Thoracic aorta (tissue), 2 donors: ENCODE data around the gene PPP1R12A. TPM values are rescaled to one million over a fixed set of nuclear protein-coding genes. Genes with fewer than 3 reads are reported as not detected.
"Not testable (repeated sequence)": the region's sequence is repeated elsewhere in the genome, so short reads cannot be mapped to it uniquely, and the experiment has no call there.

Experiments used
- ATAC-seq: fragments of 150-250 bp; one replicate; pipeline ENCODE4 v1.8.0; 2017; ENCODE audit warnings: low read depth; ENCODE audit not compliant: insufficient number of reproducible peaks, low FRiP score
- DNase-seq: peaks from one replicate; pipeline ENCODE4 v3.0.0-alpha.2; 2020; ENCODE audit warnings: low spot score
- H3K27ac ChIP-seq, 2 donors: fragments of 200-600 bp; sonication (generic); 1 replicate in 1 of 2; 2 replicates in 1 of 2; pipeline ENCODE4 v1.5.1; 2016; ENCODE audit warnings: mild to moderate bottlenecking in 2 of 2, moderate library complexity in 2 of 2
- H3K27me3 ChIP-seq: fragments of 200-600 bp; sonication (generic); replicated peaks from 2 replicates; pipeline ENCODE4 v1.6.0; 2016; ENCODE audit warnings: mild to moderate bottlenecking; ENCODE audit not compliant: insufficient read depth
- H3K36me3 ChIP-seq: fragments of 200-600 bp; sonication (generic); one replicate; pipeline ENCODE4 v1.5.1; 2016
- H3K4me1 ChIP-seq, 2 donors: fragments of 200-600 bp; sonication (generic); 1 replicate in 1 of 2; 2 replicates in 1 of 2; pipeline versions ENCODE4 v1.5.1 to v1.6.0; 2016; ENCODE audit warnings: low read depth in 2 of 2, mild to moderate bottlenecking in 1 of 2; ENCODE audit not compliant: control insufficient read depth in 1 of 2
- H3K4me3 ChIP-seq: fragments of 200-600 bp; sonication (generic); 2 replicates; pipeline ENCODE4 v1.5.1; 2016; ENCODE audit warnings: mild to moderate bottlenecking
- H3K9me3 ChIP-seq: fragments of 200-600 bp; sonication (generic); 2 replicates; pipeline ENCODE4 v1.5.1; 2016
- total RNA-seq, 2 donors: library from RNA; depleted of rRNA; stranded (reverse); fragments of >200 nt; gene quantifications; one replicate each; pipeline versions ENCODE4 v1.1.0 to v1.2.3, GENCODE V29; 2016
- TF ChIP-seq, protein P1 (sequence below): fragments of 200-600 bp; sonication (generic); IDR thresholded peaks from one replicate; pipeline ENCODE4 v1.5.1; 2019; ENCODE audit warnings: antibody characterized with exemption

PPP1R12A gene
- total RNA-seq, 2 donors from 2014 or later: 151 to 199 TPM

- Histone ChIP-seq H3K36me3 (no peaks in the 10 kb centered on the region), H3K4me3 (peak overlapping the region; percentile 53), H3K27ac (peak overlapping the region; percentile 54 to 76), H3K9me3 (no peaks in the 10 kb centered on the region), H3K27me3 (no peaks in the 10 kb centered on the region), H3K4me1 (peaks cover 49 to 93% of the 10 kb centered on the region in 2 donors)
- TF ChIP-seq, protein P1, sequence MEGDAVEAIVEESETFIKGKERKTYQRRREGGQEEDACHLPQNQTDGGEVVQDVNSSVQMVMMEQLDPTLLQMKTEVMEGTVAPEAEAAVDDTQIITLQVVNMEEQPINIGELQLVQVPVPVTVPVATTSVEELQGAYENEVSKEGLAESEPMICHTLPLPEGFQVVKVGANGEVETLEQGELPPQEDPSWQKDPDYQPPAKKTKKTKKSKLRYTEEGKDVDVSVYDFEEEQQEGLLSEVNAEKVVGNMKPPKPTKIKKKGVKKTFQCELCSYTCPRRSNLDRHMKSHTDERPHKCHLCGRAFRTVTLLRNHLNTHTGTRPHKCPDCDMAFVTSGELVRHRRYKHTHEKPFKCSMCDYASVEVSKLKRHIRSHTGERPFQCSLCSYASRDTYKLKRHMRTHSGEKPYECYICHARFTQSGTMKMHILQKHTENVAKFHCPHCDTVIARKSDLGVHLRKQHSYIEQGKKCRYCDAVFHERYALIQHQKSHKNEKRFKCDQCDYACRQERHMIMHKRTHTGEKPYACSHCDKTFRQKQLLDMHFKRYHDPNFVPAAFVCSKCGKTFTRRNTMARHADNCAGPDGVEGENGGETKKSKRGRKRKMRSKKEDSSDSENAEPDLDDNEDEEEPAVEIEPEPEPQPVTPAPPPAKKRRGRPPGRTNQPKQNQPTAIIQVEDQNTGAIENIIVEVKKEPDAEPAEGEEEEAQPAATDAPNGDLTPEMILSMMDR: no peak
- no peak for ATAC-seq
- no peak for DNase-seq
Measured at GRCh38 chr12:79884401-79885006, 50.4 kb downstream of the PPP1R12A start.

- no peaks in the 10 kb centered on the region for H3K36me3 ChIP-seq
- no peaks in the 10 kb centered on the region for H3K27me3 ChIP-seq
- ATAC-seq: no peak
- DNase-seq: no peak
- H3K4me1 ChIP-seq: peaks cover 48 to 93% of the 10 kb centered on the region in 2 donors
- H3K27ac ChIP-seq: peak overlapping the region; percentile 54 to 76
- TF ChIP-seq, protein P1: no peak
- H3K9me3 ChIP-seq: no peaks in the 10 kb centered on the region
- H3K4me3 ChIP-seq: no peak overlapping the region
Measured at GRCh38 chr12:79883216-79883615, 51.7 kb downstream of the PPP1R12A start.

DNA sequence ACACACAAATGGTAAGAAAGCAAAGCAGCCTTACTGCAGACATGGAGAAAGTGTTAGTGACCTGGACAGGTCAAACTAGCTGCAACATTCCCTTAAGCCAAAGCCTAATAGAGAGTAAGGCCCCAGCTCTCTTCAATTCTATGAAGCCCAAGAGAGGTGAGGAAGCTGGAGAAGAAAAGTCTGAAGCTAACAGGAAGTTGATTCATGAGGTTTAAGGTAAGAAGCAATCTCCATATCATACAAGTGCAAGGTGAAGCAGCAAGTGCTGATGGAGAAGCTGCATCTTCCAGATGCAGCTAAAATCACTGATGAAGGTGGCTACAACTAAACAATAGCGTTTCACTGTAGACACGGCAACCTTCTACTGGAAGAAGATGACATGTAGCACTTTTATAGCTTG lies 53.5 kb downstream of the PPP1R12A start:
- Histone ChIP-seq H3K27ac (peak overlapping the region in 1 of 2 donors; percentile 2), H3K27me3 (no peaks in the 10 kb centered on the region), H3K4me3 (no peak overlapping the region), H3K9me3 (no peaks in the 10 kb centered on the region), H3K4me1 (peaks cover 32 to 81% of the 10 kb centered on the region in 2 donors), H3K36me3 (no peaks in the 10 kb centered on the region)
- DNase-seq (no peak), ATAC-seq (no peak)
- TF ChIP-seq, protein P1: no peak

- H3K9me3 ChIP-seq, H3K4me3 ChIP-seq, H3K27ac ChIP-seq, DNase-seq, ATAC-seq, H3K36me3 ChIP-seq, H3K27me3 ChIP-seq: not testable (repeated sequence)
- H3K4me1 ChIP-seq: peaks cover 25 to 74% of the 10 kb centered on the region in 2 donors
Measured at GRCh38 chr12:79878506-79878905, 56.4 kb downstream of the PPP1R12A start.

DNA sequence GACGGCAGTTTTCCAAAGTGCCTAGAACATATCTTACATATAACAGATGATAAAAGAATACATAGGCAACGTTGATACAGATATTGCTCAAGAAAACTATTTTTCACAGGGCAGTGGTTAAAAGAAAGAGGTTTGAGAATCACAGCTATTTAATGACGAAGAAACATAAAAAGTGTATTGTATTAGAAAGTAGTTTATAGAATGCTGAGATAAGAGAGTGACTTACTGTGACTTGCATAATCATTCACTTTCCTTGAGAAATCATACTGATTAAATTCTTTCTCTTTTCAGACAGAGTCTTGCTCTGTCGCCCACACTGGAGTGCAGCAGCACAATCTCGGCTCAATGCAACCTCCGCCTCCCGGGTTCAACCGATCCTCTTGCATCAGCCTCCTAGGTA lies 57.7 kb downstream of the PPP1R12A start:
- ATAC-seq: no peak

More for the DNA sequence above, 57.7 kb downstream of the PPP1R12A start:
- Histone ChIP-seq H3K4me3 (no peak overlapping the region), H3K9me3 (no peaks in the 10 kb centered on the region), H3K27ac (no peak overlapping the region), H3K36me3 (no peaks in the 10 kb centered on the region), H3K27me3 (no peaks in the 10 kb centered on the region), H3K4me1 (peaks cover 31 to 70% of the 10 kb centered on the region in 2 donors)
- TF ChIP-seq, protein P1: no peak
- no peak for DNase-seq
